HG02870 (cell line): ENCODE data around the gene OSGIN1.

Source experiments
- ATAC-seq: cut with Tn5 transposase; IDR thresholded peaks from one replicate; pipeline ENCODE4 v1.9.1; 2021; ENCODE audit warnings: mild to moderate bottlenecking, moderate library complexity; ENCODE audit not compliant: unreplicated experiment

OSGIN1 gene, protein sequence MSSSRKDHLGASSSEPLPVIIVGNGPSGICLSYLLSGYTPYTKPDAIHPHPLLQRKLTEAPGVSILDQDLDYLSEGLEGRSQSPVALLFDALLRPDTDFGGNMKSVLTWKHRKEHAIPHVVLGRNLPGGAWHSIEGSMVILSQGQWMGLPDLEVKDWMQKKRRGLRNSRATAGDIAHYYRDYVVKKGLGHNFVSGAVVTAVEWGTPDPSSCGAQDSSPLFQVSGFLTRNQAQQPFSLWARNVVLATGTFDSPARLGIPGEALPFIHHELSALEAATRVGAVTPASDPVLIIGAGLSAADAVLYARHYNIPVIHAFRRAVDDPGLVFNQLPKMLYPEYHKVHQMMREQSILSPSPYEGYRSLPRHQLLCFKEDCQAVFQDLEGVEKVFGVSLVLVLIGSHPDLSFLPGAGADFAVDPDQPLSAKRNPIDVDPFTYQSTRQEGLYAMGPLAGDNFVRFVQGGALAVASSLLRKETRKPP

DNA sequence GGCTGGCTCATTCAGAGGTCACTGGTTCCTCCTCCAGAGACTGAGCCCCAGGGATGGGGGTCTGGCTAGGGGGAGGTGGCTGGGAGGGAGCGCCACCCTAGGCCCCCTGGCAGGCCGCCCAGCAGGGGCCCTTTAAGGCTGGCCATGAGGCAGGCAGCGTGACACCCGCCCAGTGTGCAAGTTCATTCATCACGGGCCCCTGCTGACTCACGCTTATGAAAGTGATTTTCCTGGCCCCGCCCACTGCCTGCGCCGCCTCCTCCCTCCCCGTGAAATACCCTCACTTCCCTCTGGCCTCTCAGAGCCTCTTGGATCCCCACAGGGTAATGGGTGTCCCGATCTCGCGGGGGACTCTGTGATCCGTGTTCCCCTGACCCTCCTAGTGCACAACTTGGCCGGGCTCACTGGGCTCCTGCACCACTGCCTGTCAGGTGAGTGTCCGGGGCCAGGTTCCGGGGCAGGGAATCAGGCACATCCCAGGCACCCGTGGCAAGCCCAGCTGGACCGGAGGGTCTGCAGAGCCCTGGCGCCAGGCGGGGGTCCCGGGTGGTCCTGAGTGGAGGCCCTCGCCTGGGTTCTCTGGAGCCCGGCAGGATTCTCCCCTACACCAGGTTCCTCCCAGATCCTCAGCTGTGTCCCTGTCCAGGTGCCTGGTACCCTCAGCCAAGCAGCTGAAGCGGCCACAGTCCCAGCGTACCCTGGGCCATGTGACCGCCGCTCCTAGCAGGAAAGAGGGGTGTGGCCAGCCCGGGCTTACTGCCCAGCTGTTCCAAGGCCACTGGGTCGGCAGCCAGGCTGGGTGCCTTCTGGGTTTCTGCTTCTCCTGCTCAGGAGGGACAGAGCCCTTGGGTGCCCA lies at the start of gene OSGIN1:
Gene OSGIN1 (plus strand): TSS at position 301 of the 856 bp plus-strand sequence. CDS start 4,432 bp downstream, outside the sequence.
- ATAC-seq = peak; percentile 79

DNA sequence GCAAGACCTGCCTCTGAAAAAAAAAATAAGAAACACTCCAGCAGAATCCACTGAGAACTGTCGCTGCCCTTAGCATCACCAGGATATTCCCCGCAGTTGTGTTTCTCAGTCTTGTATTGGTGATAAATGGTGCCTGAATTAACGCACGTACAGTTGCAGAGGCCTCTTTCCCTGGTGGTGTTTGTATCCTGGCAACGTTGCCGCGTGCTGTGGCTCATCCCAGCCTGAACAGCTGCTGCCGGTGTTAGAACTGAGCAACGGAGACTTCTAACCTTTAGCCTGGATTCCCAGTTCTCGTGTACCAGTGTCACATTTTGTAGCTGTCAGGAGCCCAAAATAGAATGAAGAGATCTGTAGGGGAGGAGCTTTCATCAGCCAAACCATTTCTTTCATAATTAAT lies 49.3 kb upstream of the OSGIN1 start:
- no peak for ATAC-seq

DNA sequence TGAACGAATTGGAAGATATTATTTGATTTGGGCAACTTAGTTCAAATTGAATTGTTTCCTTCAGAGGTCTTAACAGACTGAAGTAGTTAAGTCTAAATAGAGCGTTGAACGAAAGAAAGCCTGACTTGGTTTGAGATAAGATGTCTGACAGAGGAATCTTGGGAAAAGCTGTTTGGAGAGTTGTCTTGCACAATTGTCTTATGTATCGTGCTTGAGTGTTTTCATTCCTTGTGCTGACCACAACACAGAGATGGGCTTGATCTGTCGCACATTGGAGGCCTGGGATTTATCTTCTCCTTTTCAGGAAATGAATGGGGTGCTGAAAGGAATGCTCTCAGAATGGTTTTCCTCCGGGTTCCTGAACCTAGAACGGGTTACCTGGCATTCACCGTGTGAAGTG lies 46.4 kb upstream of the OSGIN1 start:
- no peak for ATAC-seq

DNA sequence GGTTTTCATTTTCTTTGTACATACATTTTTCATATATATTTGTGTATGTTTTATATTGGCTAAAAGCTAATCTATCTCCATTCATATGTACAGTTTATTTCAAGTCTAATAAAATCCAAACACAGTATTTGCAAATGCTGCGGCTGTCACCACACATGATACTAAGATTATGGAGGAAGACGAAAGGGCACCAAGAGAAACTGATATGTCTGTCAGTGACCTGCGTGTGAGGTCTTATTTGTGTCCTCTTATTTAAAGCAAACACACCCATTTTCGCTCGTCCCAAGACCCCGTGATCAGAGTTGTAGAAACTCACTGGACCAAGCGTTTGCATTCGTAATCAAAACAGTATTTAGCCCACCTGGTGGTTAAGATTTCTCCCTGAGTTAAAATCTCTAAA lies 45.9 kb upstream of the OSGIN1 start:
- no peak for ATAC-seq

DNA sequence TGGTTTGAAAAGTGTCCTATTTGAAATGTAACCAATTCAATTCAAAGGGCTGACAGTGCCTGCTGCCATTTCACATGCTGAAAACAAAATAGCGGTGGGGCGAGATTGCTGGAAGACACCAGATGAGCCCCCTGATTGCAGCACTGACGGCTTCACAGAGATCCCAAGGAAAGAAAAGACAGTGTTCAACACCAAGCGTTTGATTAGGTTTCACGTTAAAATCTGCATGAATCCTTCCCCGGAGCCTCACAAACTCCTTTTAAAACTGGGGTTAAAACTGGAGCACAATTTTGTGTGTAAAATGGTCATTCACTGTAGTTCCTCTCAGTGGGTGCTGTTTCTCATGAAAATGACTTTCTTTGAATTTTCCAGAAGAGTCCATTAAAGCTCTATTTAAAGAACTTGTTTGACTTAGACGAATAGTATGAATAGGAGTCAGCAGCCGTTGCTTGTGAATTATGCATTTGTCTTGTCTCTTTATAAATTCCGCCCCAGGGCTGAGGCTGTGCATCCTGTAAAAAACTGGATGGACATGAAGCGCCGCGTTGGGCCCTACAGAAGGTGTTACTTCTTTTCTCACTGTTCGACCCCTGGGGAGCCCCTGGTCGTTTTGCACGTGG lies 45.3 kb upstream of the OSGIN1 start:
- ATAC-seq = no peak

DNA sequence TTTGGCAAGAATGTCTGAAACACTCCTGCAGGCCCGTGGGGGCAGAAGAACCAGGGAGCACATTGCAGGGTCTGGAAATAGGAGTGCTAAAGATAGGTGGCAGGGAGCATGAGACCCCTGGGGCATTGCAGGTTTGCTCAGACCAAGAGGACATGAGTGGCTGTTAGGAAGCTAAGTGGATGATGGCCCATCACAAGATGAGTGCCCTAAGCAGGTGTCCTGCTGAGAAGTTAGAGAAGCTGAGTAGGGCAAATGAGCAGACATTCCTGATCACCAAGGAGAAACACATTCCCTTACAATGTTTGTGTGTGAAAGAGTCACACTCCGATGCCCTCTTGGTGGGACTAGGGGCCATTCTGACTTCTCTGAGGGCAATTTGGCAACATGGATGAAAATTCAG lies 44.2 kb upstream of the OSGIN1 start:
- no peak for ATAC-seq

DNA sequence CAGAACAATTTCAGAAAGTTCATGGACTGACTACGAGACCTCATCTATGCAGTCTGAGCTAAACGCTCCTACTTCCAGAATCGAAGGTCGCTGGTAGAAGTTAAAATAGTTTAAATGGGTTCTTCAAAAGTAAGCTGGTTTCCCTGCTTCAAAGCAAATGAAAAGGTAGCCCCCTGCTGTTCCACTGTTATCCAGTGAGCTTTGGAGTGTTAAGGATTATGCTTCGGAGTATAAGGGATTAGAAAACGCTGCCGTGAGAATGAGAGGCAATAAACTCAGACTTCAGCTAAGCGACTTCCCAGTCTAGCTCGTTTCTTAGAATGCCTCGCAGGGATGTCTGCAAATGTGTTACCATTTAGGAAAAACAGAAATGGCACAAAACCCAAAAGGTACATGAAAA lies 41.8 kb upstream of the OSGIN1 start:
- no peak for ATAC-seq

DNA sequence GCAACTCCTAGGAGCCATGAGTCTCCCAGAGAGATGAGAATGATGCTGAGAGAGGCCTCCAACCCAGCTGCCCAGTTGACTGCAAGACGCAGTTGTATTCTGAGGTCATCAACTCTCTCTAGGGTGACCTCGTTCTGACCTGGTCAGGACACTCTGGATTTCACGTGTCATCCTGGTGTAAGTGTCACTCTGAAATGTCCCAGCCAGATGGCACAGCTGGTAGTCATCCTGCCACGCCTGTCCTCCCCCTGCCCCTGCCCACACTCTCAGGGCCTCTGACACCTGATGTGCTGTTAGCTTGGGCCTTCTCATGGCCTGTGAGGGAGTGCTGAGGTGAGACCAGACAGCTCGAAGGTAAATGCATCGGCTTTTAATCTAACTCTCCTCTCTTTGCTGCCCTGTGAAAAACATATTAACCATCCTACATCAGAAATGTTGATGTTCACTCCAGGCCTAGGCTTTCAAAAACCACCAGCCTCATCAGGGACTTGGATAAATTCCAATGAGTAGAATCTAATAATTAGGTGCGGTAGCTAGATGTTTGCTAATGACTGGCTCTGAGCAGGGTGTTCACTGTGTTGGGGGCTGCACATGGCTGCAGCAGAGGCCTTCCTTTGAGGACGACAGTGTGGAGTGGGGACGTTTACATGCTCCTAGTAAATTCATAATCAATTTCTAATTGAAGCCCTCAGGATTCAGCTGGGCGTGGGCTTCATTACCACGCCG lies 40.4 kb upstream of the OSGIN1 start:
- no peak for ATAC-seq

DNA sequence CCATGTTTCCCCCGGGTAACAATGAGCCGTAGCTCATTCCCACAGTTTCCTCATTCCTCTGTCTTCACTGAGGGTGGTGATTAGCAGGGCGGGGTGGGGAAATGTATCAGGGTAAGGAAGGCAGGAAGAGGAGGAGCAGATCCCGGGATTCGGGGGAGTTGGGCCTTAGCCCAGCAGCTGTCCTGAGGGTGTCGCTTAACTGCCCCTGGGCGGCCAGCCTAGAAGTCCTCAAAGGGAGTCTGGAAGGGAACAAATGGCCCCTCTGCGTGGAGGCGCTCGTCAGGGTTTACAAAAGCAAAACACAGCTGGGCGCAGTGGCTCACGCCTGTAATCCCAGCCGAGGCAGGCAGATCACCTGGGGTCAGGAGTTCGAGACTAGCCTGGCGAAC lies 39.8 kb upstream of the OSGIN1 start:
- no peak for ATAC-seq

DNA sequence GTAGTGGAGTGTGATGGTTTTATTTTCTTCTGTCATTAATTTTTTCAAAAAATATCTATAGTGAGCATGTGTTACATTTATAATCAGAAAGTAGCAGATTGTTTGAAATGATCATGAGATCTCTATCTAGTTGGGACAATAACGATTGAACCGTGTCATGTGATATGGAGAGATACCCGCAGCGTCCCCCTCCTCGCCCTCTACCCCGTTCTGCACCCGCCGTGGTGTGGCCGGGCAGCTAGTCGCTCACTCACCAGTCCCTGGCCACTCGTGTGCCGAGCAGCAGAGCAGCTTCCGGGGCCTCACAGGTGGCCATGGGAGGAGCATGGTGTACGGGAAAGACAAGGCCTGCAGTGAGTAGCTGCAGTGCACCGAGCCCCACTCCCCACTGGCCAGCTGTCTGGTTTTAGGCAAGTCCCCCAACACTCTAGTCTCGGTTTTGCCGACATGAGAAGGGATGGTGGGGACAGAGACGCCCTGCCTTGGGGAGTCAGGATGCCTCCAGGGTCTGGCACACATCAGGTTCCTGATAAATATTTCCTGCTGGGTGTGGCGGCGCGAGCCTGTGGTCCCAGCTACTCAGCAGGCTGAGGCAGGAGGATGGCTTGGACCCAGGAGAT lies 38.8 kb upstream of the OSGIN1 start:
- ATAC-seq = no peak

DNA sequence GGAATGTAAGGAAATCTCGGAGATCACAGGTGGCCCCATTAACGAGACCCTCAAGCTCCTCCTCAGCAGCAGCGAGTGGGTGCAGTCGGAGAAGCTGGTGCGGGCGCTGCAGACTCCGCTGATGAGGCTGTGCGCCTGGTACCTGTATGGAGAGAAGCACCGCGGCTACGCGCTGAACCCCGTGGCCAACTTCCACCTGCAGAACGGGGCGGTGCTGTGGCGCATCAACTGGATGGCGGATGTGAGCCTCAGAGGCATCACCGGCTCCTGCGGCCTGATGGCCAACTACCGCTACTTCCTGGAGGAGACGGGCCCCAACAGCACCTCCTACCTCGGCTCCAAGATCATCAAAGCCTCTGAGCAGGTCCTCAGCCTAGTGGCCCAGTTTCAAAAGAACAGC lies 38.0 kb upstream of the OSGIN1 start:
- ATAC-seq = no peak

DNA sequence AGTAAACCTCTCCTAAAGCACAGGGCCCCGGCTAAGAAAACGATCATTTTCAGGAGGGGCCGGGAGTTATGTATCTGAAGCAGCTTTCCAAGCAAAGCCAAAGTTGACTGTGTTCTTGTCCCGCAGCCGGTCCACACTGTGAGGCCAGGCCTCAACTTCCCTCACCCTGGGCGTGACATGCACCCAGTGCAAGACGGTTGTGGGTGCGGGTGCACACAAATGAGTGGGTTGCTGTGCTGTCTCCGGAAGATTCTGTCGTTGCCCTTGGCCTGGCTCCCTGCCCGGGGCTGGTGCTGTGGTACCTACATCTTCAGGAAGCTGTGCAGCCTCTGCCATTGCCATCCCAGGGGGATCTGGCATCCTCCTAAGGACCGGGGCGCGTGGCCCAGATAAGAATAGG lies 37.5 kb upstream of the OSGIN1 start:
- no peak for ATAC-seq

DNA sequence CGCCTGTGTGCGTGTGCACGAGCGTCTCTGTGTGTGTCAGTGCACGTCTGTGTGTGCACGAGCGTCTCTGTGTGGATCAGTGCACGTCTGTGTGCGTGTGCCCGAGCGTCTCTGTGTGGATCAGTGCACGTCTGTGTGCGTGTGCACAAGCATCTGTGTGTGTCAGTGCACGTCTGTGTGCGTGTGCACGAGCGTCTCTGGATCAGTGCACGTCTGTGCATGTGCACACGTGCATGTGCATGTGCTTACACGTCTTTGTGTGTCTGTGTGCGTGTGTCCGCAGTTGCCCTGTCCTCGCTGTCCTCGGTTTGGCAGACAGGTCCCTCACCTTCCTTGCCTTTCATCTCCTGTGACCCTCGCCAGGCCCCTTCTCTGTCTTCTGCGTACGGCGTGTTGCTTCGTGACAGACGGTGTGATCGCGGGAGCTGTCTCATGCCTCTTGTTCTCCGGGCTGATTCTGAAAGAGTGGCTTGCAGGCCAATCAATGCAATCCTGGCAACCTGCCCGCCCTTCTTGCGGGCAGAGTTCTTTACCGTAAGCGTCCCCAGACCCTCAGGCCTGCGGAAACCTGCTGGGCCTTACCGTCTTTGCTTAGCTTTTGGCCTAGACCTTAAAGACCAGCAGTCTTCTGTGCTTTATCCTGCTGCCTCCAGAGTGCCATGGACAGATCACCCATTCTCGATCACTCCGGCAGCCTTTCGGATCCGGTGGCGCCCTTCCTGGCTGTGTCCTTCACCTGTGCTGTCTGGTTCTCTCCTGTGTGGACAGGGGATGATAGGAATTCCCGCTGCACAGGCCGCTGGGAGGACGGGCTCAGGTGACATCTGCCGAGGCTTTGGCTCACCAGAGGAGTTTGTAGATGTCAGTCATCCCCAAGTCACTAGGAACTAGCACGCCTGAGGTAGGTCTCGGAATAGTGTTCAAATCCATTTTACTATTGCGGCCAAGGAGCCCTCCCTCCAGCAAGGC lies 35.6 kb upstream of the OSGIN1 start:
- ATAC-seq = no peak

DNA sequence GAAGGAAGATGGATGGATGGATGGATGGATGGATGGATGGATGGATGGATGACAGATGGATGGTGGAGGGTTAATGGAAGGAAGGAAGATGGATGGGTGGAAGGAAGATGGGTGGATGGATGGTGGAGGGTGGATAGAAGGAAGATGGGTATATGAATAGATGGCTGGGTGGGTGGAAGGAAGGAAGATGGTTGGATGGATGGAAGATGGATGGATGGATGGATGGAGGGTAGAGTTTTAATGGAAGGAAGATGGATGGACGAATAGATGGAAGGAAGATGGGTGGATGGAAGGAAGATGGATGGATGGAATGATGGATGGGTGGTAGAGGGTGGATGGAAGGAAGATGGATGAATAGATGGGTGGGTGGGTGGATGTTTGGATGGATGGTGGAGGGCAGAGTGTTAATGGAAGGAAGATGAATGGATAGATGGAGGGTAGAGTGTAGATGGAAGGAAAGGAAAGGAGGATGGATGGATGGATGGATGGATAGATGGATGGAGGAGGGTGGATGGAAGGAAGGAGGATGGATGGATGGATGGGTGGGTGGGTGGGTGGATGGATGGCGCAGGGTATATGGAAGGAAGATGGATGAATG lies 32.0 kb upstream of the OSGIN1 start:
- ATAC-seq = no peak

DNA sequence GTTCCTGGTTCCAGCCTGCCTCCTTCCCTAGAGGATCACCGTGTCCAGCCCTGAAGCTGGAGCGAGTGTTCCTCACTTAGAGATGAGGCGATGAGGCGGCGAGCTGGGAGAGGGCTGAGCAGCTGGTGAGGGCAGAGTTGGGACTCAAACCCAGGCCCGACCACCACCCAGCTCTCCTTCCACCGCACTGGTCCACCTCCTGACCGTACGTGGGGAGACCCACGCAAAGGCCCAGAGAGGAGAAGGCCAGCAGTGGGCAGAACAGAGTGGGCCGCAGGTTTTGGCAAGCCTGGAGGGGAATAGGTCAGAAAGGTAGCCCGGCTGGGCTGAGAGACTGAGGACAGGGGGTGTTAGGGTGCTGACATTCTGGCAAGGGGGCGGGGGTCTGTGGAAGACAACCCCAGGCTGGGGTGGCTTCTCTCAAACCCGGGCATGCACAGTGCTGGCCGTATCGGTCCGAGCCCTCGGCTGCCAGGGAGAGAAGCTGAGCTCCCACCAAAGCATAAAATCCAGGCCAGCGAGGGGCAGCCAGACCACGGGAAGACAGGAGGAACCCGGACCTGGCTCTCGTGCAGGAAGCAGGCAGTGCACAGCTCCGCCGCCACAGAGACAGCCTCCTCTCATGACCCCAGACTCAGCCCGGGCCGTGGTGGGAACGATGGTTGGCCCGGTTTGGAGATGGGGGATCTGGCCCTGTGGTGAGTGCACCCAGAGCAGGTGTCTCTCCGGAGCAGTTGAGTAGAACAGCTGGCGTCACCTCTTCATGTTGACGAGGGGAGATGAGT lies 29.3 kb upstream of the OSGIN1 start:
- ATAC-seq = no peak

DNA sequence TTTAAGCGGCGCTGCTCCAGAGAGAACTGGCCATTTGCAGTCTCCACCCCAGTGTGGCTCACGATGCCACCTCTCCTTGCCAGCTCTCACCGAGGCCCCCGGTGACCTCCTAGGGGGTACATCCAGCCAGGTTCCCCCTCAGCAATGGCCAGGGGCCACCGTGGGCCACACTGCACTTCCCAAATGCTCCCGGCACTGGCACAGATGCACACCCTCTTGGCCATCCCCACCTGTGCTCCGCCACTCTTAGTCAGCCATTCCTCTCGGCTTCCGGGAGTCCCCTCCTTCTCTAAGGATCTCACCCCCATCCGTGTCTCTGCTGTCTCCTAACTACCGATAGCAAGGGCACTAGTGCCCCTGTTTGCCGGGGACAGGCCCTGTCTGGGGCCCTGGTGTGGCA lies 28.4 kb upstream of the OSGIN1 start:
- no peak for ATAC-seq

DNA sequence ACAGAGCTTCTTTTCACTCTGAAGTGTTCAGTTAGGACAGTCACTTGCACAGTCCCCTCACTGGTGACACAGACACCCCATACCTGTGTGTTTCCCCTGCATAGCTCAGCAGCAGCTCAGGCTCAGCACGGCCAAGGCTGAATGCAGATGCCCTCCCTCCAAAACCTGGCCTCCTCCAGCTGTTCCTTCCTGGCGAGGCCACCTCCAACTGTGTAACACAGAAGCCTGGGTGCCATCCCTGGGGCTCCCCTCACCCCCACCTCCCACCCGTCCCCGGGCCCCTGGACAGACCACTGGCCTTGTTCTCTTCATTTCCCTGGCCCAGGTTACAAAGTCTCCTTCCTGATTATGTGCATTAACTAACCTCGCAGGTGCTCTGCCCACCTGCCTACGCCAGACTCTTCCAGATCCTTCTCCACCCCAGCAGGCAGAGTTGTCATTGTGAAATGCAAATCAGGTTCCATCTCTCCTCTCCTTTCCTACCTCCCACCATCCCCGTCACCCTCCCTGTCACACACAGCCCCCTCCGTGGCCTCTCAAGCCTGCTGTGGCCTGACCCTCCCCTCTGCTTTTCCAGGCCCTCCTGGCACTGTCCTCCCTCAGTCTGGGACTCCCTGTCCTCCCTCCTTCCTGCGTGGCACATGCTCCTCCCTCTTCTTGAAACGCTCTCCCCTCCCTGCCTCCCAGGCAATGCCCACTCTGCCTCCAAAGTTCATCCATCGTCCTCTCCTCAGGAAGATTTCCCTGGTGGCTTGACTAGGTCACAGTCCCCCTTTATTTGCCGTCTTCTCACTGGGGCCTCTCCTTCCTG lies 27.7 kb upstream of the OSGIN1 start:
- ATAC-seq = no peak
